Thyroid gland (tissue), 4 donors: ENCODE results near the gene FAM20C.

Experiments used
- POLR2A ChIP-seq, 2 donors: fragments of 450-650 bp; IDR thresholded peaks; one replicate each; pipeline ENCODE4 v1.6.1; 2017; ENCODE audit warnings: antibody characterized with exemption in 2 of 2, mild to moderate bottlenecking in 2 of 2, moderate library complexity in 1 of 2
- TF ChIP-seq, protein P1 (sequence below), 6 experiments: fragments of 200-600 bp in 3 of 6; fragments of 450-650 bp in 3 of 6; sonication (generic) in 3 of 6; IDR thresholded peaks; one replicate each; pipeline ENCODE4 v1.5.1; 2016 to 2019; ENCODE audit warnings: antibody characterized with exemption in 6 of 6, mild to moderate bottlenecking in 2 of 6, inconsistent platforms in 1 of 6, moderate library complexity in 1 of 6

DNA sequence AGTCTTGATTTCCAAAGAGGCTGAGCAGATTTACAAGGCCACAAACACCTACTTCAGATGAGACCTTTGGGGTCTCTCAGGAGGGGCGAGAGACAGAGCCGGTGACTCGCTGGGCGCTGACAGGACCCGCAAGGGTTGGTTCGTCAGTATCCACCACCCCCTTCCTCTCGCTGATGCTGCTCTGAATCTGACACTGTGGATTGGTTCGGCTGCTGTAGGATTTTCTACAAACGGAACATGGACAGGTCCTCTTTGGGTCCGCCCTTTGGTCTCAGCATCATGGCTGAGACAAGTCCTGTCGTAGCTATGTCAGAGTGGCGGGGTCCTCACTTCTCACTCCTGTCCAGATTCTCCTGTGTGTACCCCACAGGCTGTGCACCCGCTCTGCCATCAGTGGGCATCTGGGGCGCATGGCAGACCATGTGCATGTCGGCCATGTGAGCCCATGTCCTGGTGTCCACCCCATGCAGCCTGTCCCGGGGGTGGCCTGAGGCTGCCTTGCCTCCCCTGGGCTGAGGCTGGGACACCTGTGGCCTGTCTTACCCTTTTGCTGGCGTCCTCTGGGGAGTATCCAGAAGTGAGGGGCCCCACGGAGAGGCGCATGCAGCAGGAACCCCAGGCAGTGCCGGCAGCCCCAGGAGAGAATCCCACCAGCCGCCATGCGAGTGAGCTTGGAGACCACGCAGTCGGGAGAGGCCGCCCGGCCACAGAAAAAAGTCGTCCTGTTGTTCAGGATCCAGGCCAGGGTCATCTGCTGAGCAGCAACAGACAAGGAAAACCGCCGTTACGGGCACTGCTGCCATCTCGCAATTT is 21.6 kb upstream of the FAM20C start:
- TF ChIP-seq, protein P1, sequence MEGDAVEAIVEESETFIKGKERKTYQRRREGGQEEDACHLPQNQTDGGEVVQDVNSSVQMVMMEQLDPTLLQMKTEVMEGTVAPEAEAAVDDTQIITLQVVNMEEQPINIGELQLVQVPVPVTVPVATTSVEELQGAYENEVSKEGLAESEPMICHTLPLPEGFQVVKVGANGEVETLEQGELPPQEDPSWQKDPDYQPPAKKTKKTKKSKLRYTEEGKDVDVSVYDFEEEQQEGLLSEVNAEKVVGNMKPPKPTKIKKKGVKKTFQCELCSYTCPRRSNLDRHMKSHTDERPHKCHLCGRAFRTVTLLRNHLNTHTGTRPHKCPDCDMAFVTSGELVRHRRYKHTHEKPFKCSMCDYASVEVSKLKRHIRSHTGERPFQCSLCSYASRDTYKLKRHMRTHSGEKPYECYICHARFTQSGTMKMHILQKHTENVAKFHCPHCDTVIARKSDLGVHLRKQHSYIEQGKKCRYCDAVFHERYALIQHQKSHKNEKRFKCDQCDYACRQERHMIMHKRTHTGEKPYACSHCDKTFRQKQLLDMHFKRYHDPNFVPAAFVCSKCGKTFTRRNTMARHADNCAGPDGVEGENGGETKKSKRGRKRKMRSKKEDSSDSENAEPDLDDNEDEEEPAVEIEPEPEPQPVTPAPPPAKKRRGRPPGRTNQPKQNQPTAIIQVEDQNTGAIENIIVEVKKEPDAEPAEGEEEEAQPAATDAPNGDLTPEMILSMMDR (IDR thresholded peaks at IDR 0.05), result no peak
- TF ChIP-seq POLR2A (IDR thresholded peaks at IDR 0.05), result no peak
